T-helper 1 cell treated with Interleukin-12 subunit alpha and Interleukin-12 subunit beta and Interleukin-4 antibody, amounts not matched to agents 30 μg/mL and 1 μg/mL, for 36 hours (primary cell): Measurements from ENCODE around the gene HCK.
A peak's percentile ranks its signal among the peaks of the same experiment; 100 is the strongest.
"Not testable (repeated sequence)": the region's sequence is repeated elsewhere in the genome, so short reads cannot be mapped to it uniquely, and the experiment has no call there.

Source experiments
- H3K27ac Mint-ChIP-seq: one replicate; pipeline ENCODE4 v1.8.0; 2021; ENCODE audit warnings: mild to moderate bottlenecking, mixed read lengths
- H3K27me3 Mint-ChIP-seq: one replicate; pipeline ENCODE4 v1.8.0; 2021; ENCODE audit warnings: low read depth, mixed read lengths
- H3K36me3 Mint-ChIP-seq: one replicate; pipeline ENCODE4 v1.8.0; 2021; ENCODE audit warnings: low read depth, mixed read lengths
- H3K4me1 Mint-ChIP-seq: one replicate; pipeline ENCODE4 v1.8.0; 2021; ENCODE audit warnings: low read depth, mixed read lengths
- H3K4me3 Mint-ChIP-seq: one replicate; pipeline ENCODE4 v1.8.0; 2021; ENCODE audit warnings: mild to moderate bottlenecking, moderate library complexity, mixed read lengths
- H3K9me3 Mint-ChIP-seq: one replicate; pipeline ENCODE4 v1.8.0; 2021; ENCODE audit warnings: mixed read lengths

HCK gene

GRCh38 chr20:32019156-32019510, 32.9 kb upstream of the HCK start:
- Mint-ChIP-seq H3K36me3 (peaks cover 2% of the 10 kb centered on the region), H3K27me3 (peaks cover 91% of the 10 kb centered on the region), H3K9me3 (no peaks in the 10 kb centered on the region), H3K27ac (no peak overlapping the region), H3K4me3 (peak overlapping the region; percentile 86), H3K4me1 (peaks cover 15% of the 10 kb centered on the region)

- Mint-ChIP-seq H3K36me3 (peaks cover 2% of the 10 kb centered on the region), H3K27me3 (peaks cover 86% of the 10 kb centered on the region), H3K27ac (no peak overlapping the region), H3K9me3 (no peaks in the 10 kb centered on the region), H3K4me1 (peaks cover 15% of the 10 kb centered on the region), H3K4me3 (peak overlapping the region; percentile 86)
Measured at GRCh38 chr20:32019563-32020463, 32.2 kb upstream of the HCK start.

GRCh38 chr20:32021091-32021490, 31.0 kb upstream of the HCK start:
- Mint-ChIP-seq H3K27me3 (peaks cover 76% of the 10 kb centered on the region), H3K9me3 (no peaks in the 10 kb centered on the region), H3K4me3 (no peak overlapping the region), H3K36me3 (peaks cover 2% of the 10 kb centered on the region), H3K4me1 (peaks cover 15% of the 10 kb centered on the region), H3K27ac (no peak overlapping the region)

- Mint-ChIP-seq H3K27me3 (peaks cover 51% of the 10 kb centered on the region), H3K9me3 (no peaks in the 10 kb centered on the region), H3K36me3 (no peaks in the 10 kb centered on the region), H3K4me1 (peaks cover 8% of the 10 kb centered on the region), H3K27ac (no peak overlapping the region), H3K4me3 (no peak overlapping the region)
Measured at GRCh38 chr20:32024683-32025295, 27.3 kb upstream of the HCK start.

- H3K36me3 Mint-ChIP-seq = no peaks in the 10 kb centered on the region
- no peaks in the 10 kb centered on the region for H3K4me1 Mint-ChIP-seq
- no peaks in the 10 kb centered on the region for H3K9me3 Mint-ChIP-seq
- H3K27ac Mint-ChIP-seq = no peak overlapping the region
- H3K4me3 Mint-ChIP-seq = no peak overlapping the region
- H3K27me3 Mint-ChIP-seq = peaks cover 37% of the 10 kb centered on the region
Measured at GRCh38 chr20:32027643-32028042, 24.4 kb upstream of the HCK start.

GRCh38 chr20:32028647-32029372, 23.2 kb upstream of the HCK start:
- H3K36me3 Mint-ChIP-seq = no peaks in the 10 kb centered on the region
- H3K9me3 Mint-ChIP-seq = no peaks in the 10 kb centered on the region
- no peak overlapping the region for H3K4me3 Mint-ChIP-seq
- peaks cover 38% of the 10 kb centered on the region for H3K27me3 Mint-ChIP-seq
- no peaks in the 10 kb centered on the region for H3K4me1 Mint-ChIP-seq
- H3K27ac Mint-ChIP-seq = no peak overlapping the region

GRCh38 chr20:32029561-32029960, 22.5 kb upstream of the HCK start:
- Mint-ChIP-seq H3K36me3 (no peaks in the 10 kb centered on the region), H3K27ac (no peak overlapping the region), H3K4me1 (no peaks in the 10 kb centered on the region), H3K9me3 (no peaks in the 10 kb centered on the region), H3K27me3 (peaks cover 35% of the 10 kb centered on the region), H3K4me3 (no peak overlapping the region)

GRCh38 chr20:32031007-32031958, 20.8 kb upstream of the HCK start:
- Mint-ChIP-seq H3K36me3 (no peaks in the 10 kb centered on the region), H3K4me1 (no peaks in the 10 kb centered on the region), H3K9me3 (no peaks in the 10 kb centered on the region), H3K27me3 (peaks cover 46% of the 10 kb centered on the region), H3K27ac (no peak overlapping the region), H3K4me3 (no peak overlapping the region)

GRCh38 chr20:32033316-32033715, 18.7 kb upstream of the HCK start:
- no peaks in the 10 kb centered on the region for H3K4me1 Mint-ChIP-seq
- no peak overlapping the region for H3K4me3 Mint-ChIP-seq
- H3K36me3 Mint-ChIP-seq = no peaks in the 10 kb centered on the region
- no peak overlapping the region for H3K27ac Mint-ChIP-seq
- no peaks in the 10 kb centered on the region for H3K9me3 Mint-ChIP-seq
- H3K27me3 Mint-ChIP-seq = peaks cover 50% of the 10 kb centered on the region

GRCh38 chr20:32033721-32034120, 18.3 kb upstream of the HCK start:
- not testable (repeated sequence) for H3K9me3 Mint-ChIP-seq, H3K27ac Mint-ChIP-seq, H3K4me1 Mint-ChIP-seq, H3K36me3 Mint-ChIP-seq, H3K4me3 Mint-ChIP-seq
- peaks cover 50% of the 10 kb centered on the region for H3K27me3 Mint-ChIP-seq

GRCh38 chr20:32034581-32035425, 17.2 kb upstream of the HCK start:
- Mint-ChIP-seq H3K9me3 (no peaks in the 10 kb centered on the region), H3K36me3 (no peaks in the 10 kb centered on the region), H3K27ac (no peak overlapping the region), H3K27me3 (peaks cover 59% of the 10 kb centered on the region), H3K4me3 (no peak overlapping the region), H3K4me1 (no peaks in the 10 kb centered on the region)

GRCh38 chr20:32035426-32035779, 16.6 kb upstream of the HCK start:
- no peak overlapping the region for H3K27ac Mint-ChIP-seq
- H3K9me3 Mint-ChIP-seq = no peaks in the 10 kb centered on the region
- no peak overlapping the region for H3K4me3 Mint-ChIP-seq
- no peaks in the 10 kb centered on the region for H3K36me3 Mint-ChIP-seq
- no peaks in the 10 kb centered on the region for H3K4me1 Mint-ChIP-seq
- H3K27me3 Mint-ChIP-seq = peaks cover 58% of the 10 kb centered on the region

GRCh38 chr20:32036252-32036651, 15.8 kb upstream of the HCK start:
- H3K27ac Mint-ChIP-seq = no peak overlapping the region

More at GRCh38 chr20:32036252-32036651, 15.8 kb upstream of the HCK start:
- no peaks in the 10 kb centered on the region for H3K4me1 Mint-ChIP-seq
- H3K27me3 Mint-ChIP-seq = peaks cover 65% of the 10 kb centered on the region
- no peaks in the 10 kb centered on the region for H3K9me3 Mint-ChIP-seq
- H3K4me3 Mint-ChIP-seq = no peak overlapping the region
- no peaks in the 10 kb centered on the region for H3K36me3 Mint-ChIP-seq
